ENCODE data around the gene GNPTG.

The GNPTG gene

DNA sequence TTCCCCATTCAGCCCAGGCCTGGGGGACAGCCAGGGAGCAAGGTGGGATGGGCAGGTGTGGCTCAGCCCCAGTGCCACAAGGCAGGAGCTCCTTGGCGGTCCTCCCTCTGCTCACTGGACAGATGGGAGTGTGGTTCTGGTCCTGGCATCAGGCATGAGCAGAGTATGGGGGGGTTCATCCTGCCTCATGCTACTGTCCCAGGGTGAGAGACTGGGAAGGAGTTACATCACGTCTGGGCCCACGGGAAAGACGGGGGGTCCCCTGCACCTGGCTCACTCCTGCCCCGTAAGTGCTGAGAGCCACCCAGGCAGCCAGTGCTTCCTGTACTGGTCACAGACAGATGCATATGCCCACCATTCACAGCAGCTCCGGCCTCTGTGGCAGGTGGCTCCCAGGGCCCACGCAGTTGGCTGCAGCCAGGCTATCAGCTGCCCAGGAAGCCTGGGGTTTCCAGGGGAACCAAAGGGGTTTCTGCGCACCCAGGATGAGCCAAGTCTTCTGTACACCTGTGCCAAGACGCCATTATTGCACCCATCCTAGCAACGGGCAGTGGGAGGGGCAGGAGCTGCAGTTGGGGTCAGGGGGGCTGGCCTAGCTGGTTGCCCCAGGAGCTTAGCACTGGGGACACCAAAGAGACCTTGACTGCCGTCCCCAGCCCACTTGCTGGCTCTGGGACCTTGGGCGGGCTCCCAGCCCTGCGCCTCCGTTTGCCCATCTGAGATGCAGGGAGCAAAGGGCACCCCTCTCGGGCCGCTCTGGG lies 16.3 kb upstream of the GNPTG start:
- H3K4me3 ChIP-seq (ENCODE audit: low read length) = no peak overlapping the region
- TF ChIP-seq, protein P1, sequence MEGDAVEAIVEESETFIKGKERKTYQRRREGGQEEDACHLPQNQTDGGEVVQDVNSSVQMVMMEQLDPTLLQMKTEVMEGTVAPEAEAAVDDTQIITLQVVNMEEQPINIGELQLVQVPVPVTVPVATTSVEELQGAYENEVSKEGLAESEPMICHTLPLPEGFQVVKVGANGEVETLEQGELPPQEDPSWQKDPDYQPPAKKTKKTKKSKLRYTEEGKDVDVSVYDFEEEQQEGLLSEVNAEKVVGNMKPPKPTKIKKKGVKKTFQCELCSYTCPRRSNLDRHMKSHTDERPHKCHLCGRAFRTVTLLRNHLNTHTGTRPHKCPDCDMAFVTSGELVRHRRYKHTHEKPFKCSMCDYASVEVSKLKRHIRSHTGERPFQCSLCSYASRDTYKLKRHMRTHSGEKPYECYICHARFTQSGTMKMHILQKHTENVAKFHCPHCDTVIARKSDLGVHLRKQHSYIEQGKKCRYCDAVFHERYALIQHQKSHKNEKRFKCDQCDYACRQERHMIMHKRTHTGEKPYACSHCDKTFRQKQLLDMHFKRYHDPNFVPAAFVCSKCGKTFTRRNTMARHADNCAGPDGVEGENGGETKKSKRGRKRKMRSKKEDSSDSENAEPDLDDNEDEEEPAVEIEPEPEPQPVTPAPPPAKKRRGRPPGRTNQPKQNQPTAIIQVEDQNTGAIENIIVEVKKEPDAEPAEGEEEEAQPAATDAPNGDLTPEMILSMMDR (conservative IDR thresholded peaks at IDR 0.05; ENCODE audit: low read depth, low read length) = no peak
- no peak for DNase-seq (ENCODE audit: low read depth)

DNA sequence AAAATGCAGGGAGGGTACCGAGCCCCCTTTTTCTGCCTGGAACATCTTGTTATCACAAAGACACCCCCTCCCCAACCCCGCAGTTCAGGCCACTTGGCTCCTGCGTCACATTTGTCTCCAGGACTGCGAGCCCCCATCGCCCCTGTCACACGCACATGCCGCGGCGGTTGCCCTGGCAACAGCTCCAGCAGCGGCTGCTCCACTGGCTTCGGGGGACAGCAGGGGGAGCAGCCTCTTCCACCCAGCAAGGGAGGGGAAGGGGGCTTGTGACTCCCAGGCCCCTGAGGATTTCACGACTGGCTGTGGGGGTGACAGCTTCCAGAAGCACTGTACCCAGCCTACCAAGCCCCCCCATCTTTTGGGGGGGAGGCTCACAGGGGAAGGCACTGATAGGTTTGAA lies 15.7 kb upstream of the GNPTG start:
- TF ChIP-seq, protein P1 (conservative IDR thresholded peaks at IDR 0.05; ENCODE audit: low read depth, low read length) = no peak
- DNase-seq (ENCODE audit: low read depth) = no peak
- H3K4me3 ChIP-seq (ENCODE audit: low read length) = no peak overlapping the region

DNA sequence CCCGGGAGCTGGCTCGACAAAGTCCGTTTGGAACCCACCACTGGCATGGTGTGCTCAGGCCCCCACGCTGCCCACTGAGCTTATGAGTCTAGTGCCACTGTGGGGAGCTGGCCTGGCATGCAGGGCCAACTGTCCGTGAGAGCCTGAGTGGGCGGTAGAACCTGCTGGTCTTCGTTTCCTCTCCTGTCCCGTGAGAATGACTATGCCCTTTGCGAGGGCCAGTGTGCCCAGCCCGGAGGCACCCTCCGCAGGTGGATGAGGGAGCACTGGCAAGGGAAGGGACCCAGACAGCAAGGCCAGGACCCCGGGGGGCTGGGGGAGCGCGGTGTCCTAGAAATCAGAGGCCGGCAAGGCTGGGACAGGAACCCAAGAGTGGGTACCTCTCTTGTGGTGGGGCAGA lies 15.1 kb upstream of the GNPTG start:
- no peak for DNase-seq (ENCODE audit: low read depth)
- TF ChIP-seq, protein P1 (conservative IDR thresholded peaks at IDR 0.05; ENCODE audit: low read depth, low read length) = no peak
- H3K4me3 ChIP-seq (ENCODE audit: low read length) = no peak overlapping the region

DNA sequence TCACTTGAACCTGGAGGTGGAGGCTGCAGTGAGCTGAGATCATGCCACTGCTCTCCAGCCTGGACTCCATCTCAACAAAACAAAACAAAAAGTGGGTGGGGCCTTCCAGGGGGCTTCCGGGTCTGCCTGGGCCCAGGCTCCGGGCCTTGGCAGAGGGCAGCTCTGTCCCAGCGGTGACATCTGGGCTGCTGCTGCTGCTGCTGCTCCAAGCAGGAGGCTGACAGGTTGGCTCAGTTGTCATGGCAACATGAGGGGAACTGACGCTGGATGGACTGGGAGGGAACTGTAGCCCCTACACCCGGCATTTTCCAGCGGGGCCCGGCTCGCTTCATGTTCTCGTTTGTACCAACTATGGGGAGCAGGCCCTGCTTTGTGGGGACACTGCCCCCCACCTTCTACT lies 14.2 kb upstream of the GNPTG start:
- TF ChIP-seq, protein P1 (conservative IDR thresholded peaks at IDR 0.05; ENCODE audit: low read depth, low read length) = no peak
- DNase-seq (ENCODE audit: low read depth) = no peak
- H3K4me3 ChIP-seq (ENCODE audit: low read length) = no peak overlapping the region

DNA sequence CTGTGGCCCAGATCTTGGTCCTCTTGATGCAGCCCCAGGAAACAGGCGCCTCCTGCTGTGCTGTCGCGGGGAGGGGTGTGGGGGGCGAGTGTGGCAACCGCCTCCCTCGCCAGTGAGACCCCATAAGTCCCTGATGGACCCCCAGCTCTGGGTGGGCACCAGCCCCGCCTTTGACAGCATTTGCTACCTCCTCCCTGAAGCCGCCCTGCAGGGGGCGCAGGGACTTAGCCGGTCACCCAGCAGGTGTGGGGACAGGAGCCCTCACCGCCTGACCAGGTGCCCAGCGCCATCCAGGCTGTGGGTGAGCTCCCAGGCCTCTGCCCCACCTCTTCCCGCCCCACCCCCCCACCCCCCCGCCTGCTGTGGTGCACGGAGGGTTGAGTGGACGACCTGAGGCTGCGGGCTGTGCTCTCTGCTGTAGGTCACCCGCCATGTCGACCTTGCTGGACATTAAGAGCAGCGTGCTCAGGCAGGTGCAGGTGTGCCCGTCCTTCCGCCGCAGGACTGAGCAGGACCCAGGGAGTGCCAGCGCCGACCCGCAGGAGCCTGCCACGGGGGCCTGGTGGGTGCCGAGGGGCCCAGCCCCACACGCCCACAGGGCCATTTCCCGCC lies 13.5 kb upstream of the GNPTG start:
- no peak overlapping the region for H3K4me3 ChIP-seq (ENCODE audit: low read length)
- TF ChIP-seq, protein P1 (conservative IDR thresholded peaks at IDR 0.05; ENCODE audit: low read depth, low read length) = peak; percentile 47
- DNase-seq (ENCODE audit: low read depth) = no peak

DNA sequence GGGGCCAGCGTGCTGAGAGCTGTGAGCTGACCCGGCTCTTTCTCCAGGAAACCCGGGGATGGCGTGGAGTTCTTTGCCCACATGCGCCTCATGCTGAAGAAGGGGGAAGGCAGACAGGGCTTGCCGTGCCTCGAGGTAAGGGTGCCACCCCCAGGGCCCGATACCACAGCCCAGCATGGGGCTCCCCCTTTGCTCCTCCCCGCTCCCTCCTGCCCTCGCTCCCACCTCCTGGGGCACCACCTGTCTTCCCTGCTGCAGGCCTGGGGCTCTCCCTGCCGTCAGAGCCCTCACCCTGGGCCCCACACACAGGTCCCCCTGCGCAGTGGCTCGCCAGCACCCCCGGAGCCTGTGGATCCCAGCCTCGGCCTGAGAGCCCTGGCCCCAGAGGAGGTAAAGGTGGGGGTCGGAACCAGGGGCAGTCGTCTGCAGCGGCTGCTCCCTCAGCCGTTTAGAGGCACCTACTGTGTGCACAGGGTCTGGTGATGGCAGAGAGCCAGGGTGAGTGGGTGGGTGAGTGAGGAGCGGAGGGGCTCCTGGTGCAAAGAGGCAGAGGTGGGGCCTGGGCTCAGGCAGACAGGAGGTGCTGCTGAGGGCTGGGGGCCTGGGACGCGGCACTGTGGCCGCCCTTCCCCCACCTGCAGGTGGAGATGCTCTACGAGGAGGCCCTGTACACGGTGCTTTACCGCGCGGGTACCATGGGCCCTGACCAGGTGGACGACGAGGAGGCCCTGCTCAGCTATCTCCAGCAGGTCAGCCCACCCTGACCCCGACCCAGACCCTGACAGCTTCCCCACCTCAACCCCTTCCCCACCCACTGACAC lies 12.7 kb upstream of the GNPTG start:
- DNase-seq (ENCODE audit: low read depth) = no peak
- no peak overlapping the region for H3K4me3 ChIP-seq (ENCODE audit: low read length)
- TF ChIP-seq, protein P1 (conservative IDR thresholded peaks at IDR 0.05; ENCODE audit: low read depth, low read length) = no peak
